Upper lobe of left lung (tissue), 6 donors: ENCODE results near the gene MCTP2. TPM values are rescaled to one million over a fixed set of nuclear protein-coding genes. Genes with fewer than 3 reads are reported as not detected.

Source experiments
- ATAC-seq, 2 donors: fragments of 200-7000 bp; cut with Tn5 transposase; one replicate each; pipeline ENCODE4 v1.9.1; 2022; ENCODE audit warnings: mild to moderate bottlenecking in 2 of 2, moderate library complexity in 2 of 2; ENCODE audit not compliant: low FRiP score in 2 of 2
- DNase-seq, 2 donors: peaks; one replicate each; pipeline ENCODE4 v3.0.0-alpha.2; 2019 to 2020
- H3K27ac ChIP-seq, 4 donors: fragments of 200-600 bp; sonication (generic); one replicate each; pipeline ENCODE4 v1.5.1; 2016 to 2019
- H3K27me3 ChIP-seq, 4 donors: fragments of 200-600 bp; sonication (generic); one replicate each; pipeline ENCODE4 v1.5.1; 2017 to 2019
- H3K36me3 ChIP-seq, 4 donors: fragments of 200-600 bp; sonication (generic); one replicate each; pipeline ENCODE4 v1.5.1; 2016 to 2019
- H3K4me1 ChIP-seq, 4 donors: fragments of 200-600 bp; sonication (generic); one replicate each; pipeline ENCODE4 v1.5.1; 2018 to 2019
- H3K4me3 ChIP-seq, 4 donors: fragments of 200-600 bp; sonication (generic); one replicate each; pipeline ENCODE4 v1.5.1; 2017 to 2019; ENCODE audit warnings: mild to moderate bottlenecking in 2 of 4, moderate library complexity in 1 of 4
- H3K9me3 ChIP-seq, 4 donors: fragments of 200-600 bp; sonication (generic); one replicate each; pipeline ENCODE4 v1.5.1; 2018 to 2019
- CTCF ChIP-seq, 6 experiments: fragments of 450-650 bp in 4 of 6; fragments of 200-600 bp in 2 of 6; sonication (generic) in 2 of 6; IDR thresholded peaks; one replicate each; pipeline ENCODE4 v1.5.1; 2016 to 2019; ENCODE audit warnings: antibody characterized with exemption in 6 of 6
- EP300 ChIP-seq, 4 donors: sonication (generic); formaldehyde crosslinking; IDR thresholded peaks; one replicate each; pipeline ENCODE4 v1.5.1; 2017; ENCODE audit warnings: antibody characterized with exemption in 4 of 4, control low read depth in 2 of 4
- POLR2A ChIP-seq, 4 donors: fragments of 450-650 bp; IDR thresholded peaks; one replicate each; pipeline ENCODE4 v1.5.1; 2016 to 2017; ENCODE audit warnings: antibody characterized with exemption in 4 of 4, mild to moderate bottlenecking in 2 of 4
- POLR2AphosphoS5 ChIP-seq, 2 donors: sonication (generic); formaldehyde crosslinking; IDR thresholded peaks; one replicate each; pipeline ENCODE4 v1.5.1; 2017; ENCODE audit warnings: antibody characterized with exemption in 2 of 2
- WGBS, 2 donors: methylation state at CpG; one replicate each; pipeline ENCODE4 v1.1.5; 2017 to 2018; 5-methylcytosine and 5-hydroxymethylcytosine counted together
- total RNA-seq, 6 donors: library from RNA; depleted of rRNA in 4 of 6; stranded (reverse); fragments of >200 nt in 4 of 6; gene quantifications; one replicate each; pipeline versions ENCODE4 v1.1.0 to v1.2.1, GENCODE V29; 2016 to 2021
- donor health status: DM: no; HTN: no; CAD: no; lungs with moderate emphysema.
- donor health status: DM: no; HTN: yes; CAD: no; lungs with severe emphysema.

MCTP2 gene
- total RNA-seq, 6 donors from 2014 or later: 33.4 to 64.8 (median 48.5) TPM

DNA sequence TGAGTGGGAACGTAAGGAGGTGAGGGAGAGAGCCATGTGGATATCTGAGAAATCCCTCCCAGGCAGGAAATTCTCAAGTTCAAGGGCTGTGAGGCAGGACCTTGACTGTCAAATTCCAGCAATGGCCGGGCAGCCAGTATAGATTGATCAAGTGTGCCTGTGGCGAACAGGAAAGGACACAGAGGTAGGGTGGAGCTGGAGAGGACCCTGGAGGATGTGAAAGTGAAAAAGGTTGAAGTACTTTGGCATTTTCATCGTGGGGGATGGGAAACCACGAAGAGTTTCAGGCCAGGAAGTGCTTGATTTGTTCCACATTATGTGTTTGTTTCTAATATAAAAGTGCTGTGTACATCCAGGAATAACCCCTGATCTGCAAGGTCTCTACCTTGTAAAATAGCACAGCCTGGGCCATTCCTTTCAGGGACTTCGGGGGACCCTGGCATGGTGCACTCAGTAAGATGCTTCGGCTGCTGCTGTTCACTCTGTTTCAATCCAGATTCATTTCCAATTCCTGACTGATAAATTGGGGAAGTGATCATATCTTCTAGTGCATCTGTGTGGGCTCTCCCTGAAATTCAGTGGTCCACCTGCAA lies 156.6 kb downstream of the MCTP2 start:
- TF ChIP-seq POLR2AphosphoS5 (IDR thresholded peaks at IDR 0.05) (no peak), CTCF (IDR thresholded peaks at IDR 0.05) (no peak), EP300 (IDR thresholded peaks at IDR 0.05) (no peak), POLR2A (IDR thresholded peaks at IDR 0.05) (no peak)
- DNase-seq: no peak

GRCh38 chr15:94395640-94396039 lies 164.3 kb downstream of the MCTP2 start:
- Histone ChIP-seq H3K27me3 (no peaks in the 10 kb centered on the region), H3K36me3 (peaks cover 0 to 5% (median 0%) of the 10 kb centered on the region in 4 donors), H3K27ac (no peak overlapping the region), H3K4me3 (no peak overlapping the region), H3K4me1 (peaks cover 12 to 17% (median 14%) of the 10 kb centered on the region in 4 donors), H3K9me3 (no peaks in the 10 kb centered on the region)
- 61 to 69% methylated on average over 1 of the region's 1 CpG for WGBS, 2 donors
- ATAC-seq: no peak
- DNase-seq: no peak
- TF ChIP-seq POLR2AphosphoS5 (IDR thresholded peaks at IDR 0.05) (no peak), CTCF (IDR thresholded peaks at IDR 0.05) (no peak), EP300 (IDR thresholded peaks at IDR 0.05) (no peak), POLR2A (IDR thresholded peaks at IDR 0.05) (no peak)

More for the DNA sequence above, 156.6 kb downstream of the MCTP2 start:
- H3K27ac ChIP-seq: peak overlapping the region in 3 of 4 donors; percentile 50 to 64 (median 51)
- H3K9me3 ChIP-seq: no peaks in the 10 kb centered on the region
- peaks cover 11 to 21% (median 15%) of the 10 kb centered on the region in 4 donors for H3K4me1 ChIP-seq
- H3K36me3 ChIP-seq: no peaks in the 10 kb centered on the region
- H3K4me3 ChIP-seq: peak overlapping the region in 1 of 4 donors; percentile 3
- no peaks in the 10 kb centered on the region for H3K27me3 ChIP-seq
- no peak for ATAC-seq
- WGBS, 2 donors: 36 to 46% methylated on average over 7 of the region's 7 CpGs

- ATAC-seq: no peak
- Histone ChIP-seq H3K27ac (peak overlapping the region in 2 of 4 donors; percentile 33 to 49), H3K9me3 (no peaks in the 10 kb centered on the region), H3K4me3 (no peak overlapping the region), H3K27me3 (no peaks in the 10 kb centered on the region), H3K4me1 (peaks cover 13 to 19% (median 16%) of the 10 kb centered on the region in 4 donors), H3K36me3 (peaks cover 0 to 6% (median 0%) of the 10 kb centered on the region in 4 donors)
- no peak for DNase-seq
- no peak for TF ChIP-seq CTCF (IDR thresholded peaks at IDR 0.05)
- peak in 1 of 2 donors; percentile 47 for TF ChIP-seq POLR2AphosphoS5 (IDR thresholded peaks at IDR 0.05)
- peak in 1 of 4 donors; percentile 37 for TF ChIP-seq EP300 (IDR thresholded peaks at IDR 0.05)
- TF ChIP-seq POLR2A (IDR thresholded peaks at IDR 0.05): no peak
- WGBS, 2 donors: 40 to 64% methylated on average over 3 of the region's 3 CpGs
Observed at GRCh38 chr15:94397337-94397736, 166.0 kb downstream of the MCTP2 start.

DNA sequence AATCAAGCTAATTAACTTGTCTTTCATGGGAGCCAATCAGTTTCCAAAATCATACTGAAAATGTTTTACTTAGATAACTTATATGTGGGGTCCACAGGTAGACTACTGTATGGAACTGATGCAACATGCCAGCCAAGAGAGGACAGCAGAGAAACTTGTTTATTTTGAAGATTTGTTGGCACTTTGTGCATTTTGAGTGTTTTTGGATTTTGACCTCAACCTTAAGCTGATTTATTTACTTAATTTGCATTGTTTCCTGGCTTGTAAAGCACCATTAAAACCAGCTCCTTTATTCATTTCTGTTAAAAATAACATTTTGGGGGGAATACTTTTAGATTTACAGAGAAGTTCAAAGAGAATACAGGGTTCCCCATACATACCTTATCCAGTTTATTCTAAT lies 166.6 kb downstream of the MCTP2 start:
- Histone ChIP-seq H3K9me3 (no peaks in the 10 kb centered on the region), H3K27me3 (no peaks in the 10 kb centered on the region), H3K27ac (peak overlapping the region in 2 of 4 donors; percentile 33 to 49), H3K4me3 (no peak overlapping the region), H3K4me1 (peaks cover 14 to 20% (median 17%) of the 10 kb centered on the region in 4 donors), H3K36me3 (peaks cover 0 to 9% (median 0%) of the 10 kb centered on the region in 4 donors)
- no peak for TF ChIP-seq EP300 (IDR thresholded peaks at IDR 0.05)
- no peak for TF ChIP-seq POLR2A (IDR thresholded peaks at IDR 0.05)
- TF ChIP-seq POLR2AphosphoS5 (IDR thresholded peaks at IDR 0.05): no peak
- TF ChIP-seq CTCF (IDR thresholded peaks at IDR 0.05): no peak
- no peak for ATAC-seq
- no peak for DNase-seq
